Stomach smooth muscle (tissue), 2 donors: ENCODE data around the gene ABCB9.

ENCODE experiments used
- H3K27ac ChIP-seq: one replicate; pipeline ENCODE4 v1.7.0; 2013; ENCODE audit warnings: mild to moderate bottlenecking, low read length, inconsistent platforms
- H3K27me3 ChIP-seq, 2 donors: one replicate each; pipeline ENCODE4 v1.7.0; 2013; ENCODE audit warnings: low read length in 2 of 2; ENCODE audit not compliant: insufficient read depth in 2 of 2, control insufficient read depth in 1 of 2
- H3K36me3 ChIP-seq, 2 donors: one replicate each; pipeline ENCODE4 v1.7.0; 2013; ENCODE audit warnings: low read length in 2 of 2; ENCODE audit not compliant: control insufficient read depth in 2 of 2, insufficient read depth in 2 of 2
- H3K4me1 ChIP-seq: one replicate; pipeline ENCODE4 v1.7.0; 2013; ENCODE audit warnings: low read length; ENCODE audit not compliant: control insufficient read depth, insufficient read depth
- H3K4me3 ChIP-seq, 2 donors: one replicate each; pipeline ENCODE4 v1.7.0; 2013; ENCODE audit warnings: low read length in 2 of 2
- H3K9ac ChIP-seq, 2 donors: one replicate each; pipeline ENCODE4 v1.7.0; 2013; ENCODE audit warnings: low read length in 2 of 2, mild to moderate bottlenecking in 1 of 2
- H3K9me3 ChIP-seq, 2 donors: one replicate each; pipeline ENCODE4 v1.7.0; 2013; ENCODE audit warnings: low read length in 2 of 2; ENCODE audit not compliant: control insufficient read depth in 2 of 2
- donor health status: healthy.
- donor health status: Pancreatic carcinoma.

ABCB9 gene

GRCh38 chr12:122884091-122884826 is 82.0 kb downstream of the ABCB9 start:
- no peaks in the 10 kb centered on the region for H3K36me3 ChIP-seq
- H3K9ac ChIP-seq, result no peak overlapping the region
- H3K4me3 ChIP-seq, result no peak overlapping the region
- no peaks in the 10 kb centered on the region for H3K27me3 ChIP-seq
- H3K27ac ChIP-seq, result no peak overlapping the region
- peaks cover 31% of the 10 kb centered on the region for H3K4me1 ChIP-seq
- H3K9me3 ChIP-seq, result no peaks in the 10 kb centered on the region

- H3K9me3 ChIP-seq, result no peaks in the 10 kb centered on the region
- no peak overlapping the region for H3K27ac ChIP-seq
- H3K9ac ChIP-seq, result no peak overlapping the region
- no peak overlapping the region for H3K4me3 ChIP-seq
- no peaks in the 10 kb centered on the region for H3K36me3 ChIP-seq
- H3K4me1 ChIP-seq, result peaks cover 22% of the 10 kb centered on the region
- no peaks in the 10 kb centered on the region for H3K27me3 ChIP-seq
Measured at GRCh38 chr12:122882908-122883558, 83.2 kb downstream of the ABCB9 start.

GRCh38 chr12:122880668-122881067 is 85.6 kb downstream of the ABCB9 start:
- no peak overlapping the region for H3K9ac ChIP-seq

GRCh38 chr12:122880155-122880667 is 86.1 kb downstream of the ABCB9 start:
- no peaks in the 10 kb centered on the region for H3K36me3 ChIP-seq
- H3K27me3 ChIP-seq, result no peaks in the 10 kb centered on the region
- peaks cover 20% of the 10 kb centered on the region for H3K4me1 ChIP-seq
- H3K27ac ChIP-seq, result no peak overlapping the region
- H3K9ac ChIP-seq, result no peak overlapping the region
- no peak overlapping the region for H3K4me3 ChIP-seq
- no peaks in the 10 kb centered on the region for H3K9me3 ChIP-seq

More at GRCh38 chr12:122880668-122881067, 85.6 kb downstream of the ABCB9 start:
- Histone ChIP-seq H3K27ac (no peak overlapping the region), H3K4me3 (no peak overlapping the region), H3K36me3 (no peaks in the 10 kb centered on the region), H3K4me1 (peaks cover 20% of the 10 kb centered on the region), H3K27me3 (no peaks in the 10 kb centered on the region), H3K9me3 (no peaks in the 10 kb centered on the region)
